Peyer's patch (tissue), 4 donors: ENCODE results near the gene ME2.

Experiments used
- CTCF ChIP-seq, 6 experiments: fragments of 450-650 bp in 4 of 6; fragments of 200-600 bp in 2 of 6; sonication (generic) in 1 of 6; IDR thresholded peaks; one replicate each; pipeline ENCODE4 v1.5.1; 2017 to 2019; ENCODE audit warnings: antibody characterized with exemption in 6 of 6, mild to moderate bottlenecking in 3 of 6, moderate library complexity in 1 of 6
- POLR2A ChIP-seq, 2 donors: fragments of 450-650 bp; IDR thresholded peaks; one replicate each; pipeline ENCODE4 v1.5.1; 2017; ENCODE audit warnings: antibody characterized with exemption in 2 of 2, mild to moderate bottlenecking in 2 of 2, moderate library complexity in 2 of 2

- no peak for TF ChIP-seq CTCF (IDR thresholded peaks at IDR 0.05)
- TF ChIP-seq POLR2A (IDR thresholded peaks at IDR 0.05) = no peak
Observed at GRCh38 chr18:50969448-50969847, 90.5 kb downstream of the ME2 start.
